ENCODE results near the gene SYTL4. TPM values are rescaled to one million over a fixed set of nuclear protein-coding genes. Genes with fewer than 3 reads are reported as not detected.
"Not testable (repeated sequence)": the region's sequence is repeated elsewhere in the genome, so short reads cannot be mapped to it uniquely, and the experiment has no call there.

Gene SYTL4
- total RNA-seq = 0.26 and 0.77 TPM in 2 replicates

DNA sequence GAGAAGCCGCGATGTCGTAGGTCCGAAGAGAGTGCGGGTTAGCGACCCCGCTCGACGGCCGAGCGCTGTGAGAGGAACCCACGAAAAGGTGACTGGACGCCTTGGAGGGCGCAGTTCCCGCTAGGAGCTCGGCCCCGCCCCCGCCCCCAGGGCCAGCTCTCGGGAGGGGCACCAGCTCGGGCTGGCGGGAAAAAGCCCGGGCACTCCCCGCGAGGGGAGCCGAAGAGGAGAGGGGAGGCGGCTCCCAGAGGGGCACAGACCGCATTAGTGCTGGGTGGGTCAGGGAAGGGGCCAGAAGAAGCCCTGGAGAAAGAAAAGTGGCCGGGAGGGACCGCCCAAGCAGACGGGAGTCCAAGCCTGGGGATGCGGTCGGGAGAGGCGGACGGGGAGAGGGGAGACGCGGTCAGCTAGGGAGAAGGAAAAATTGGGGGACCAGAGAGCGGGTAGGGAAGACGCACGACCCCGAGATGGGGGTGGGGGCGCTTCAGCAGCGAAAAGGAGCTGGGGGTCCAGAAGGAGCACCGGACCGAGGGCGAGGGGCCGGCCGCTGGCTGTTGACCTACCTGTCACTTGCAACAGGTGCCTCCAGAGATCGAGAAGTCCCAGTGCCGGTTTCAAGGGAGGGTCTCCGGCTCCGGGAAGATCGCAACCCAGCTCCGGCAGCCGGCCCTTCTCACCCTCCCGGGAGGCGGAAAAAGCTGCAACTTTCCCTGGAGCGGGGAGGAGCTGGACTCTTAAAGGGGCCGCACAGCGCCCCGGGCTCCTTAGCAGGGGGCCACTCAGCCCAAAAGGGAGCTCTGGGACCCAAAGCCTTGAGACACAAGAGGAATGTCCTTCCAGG lies at the start of gene SYTL4:
Gene SYTL4, minus strand, starts transcription at position 681 of the 841 bp plus-strand sequence. CDS start 30,084 bp downstream, outside the sequence.
- FAIRE-seq = no peak
- DNase-seq (ENCODE audit: low read depth) = no peak
- H3K27me3 ChIP-seq (ENCODE audit: control insufficient read depth, insufficient read depth, low read length) = no peaks in the 10 kb centered on the region
- no peak for TF ChIP-seq CTCF (IDR thresholded peaks at IDR 0.05; ENCODE audit: insufficient read depth, low read length, severe bottlenecking)
- peak within 1 kb of the TSS; percentile 55 for H3K4me3 ChIP-seq (ENCODE audit: low read depth, low read length)
- H3K36me3 ChIP-seq (ENCODE audit: control insufficient read depth, insufficient read depth, low read length) = no peaks in the 10 kb centered on the region

GRCh38 chrX:100769439-100769838 lies 37.5 kb upstream of the SYTL4 start:
- not testable (repeated sequence) for H3K4me3 ChIP-seq (ENCODE audit: low read depth, low read length); H3K36me3 ChIP-seq (ENCODE audit: control insufficient read depth, insufficient read depth, low read length); H3K27me3 ChIP-seq (ENCODE audit: control insufficient read depth, insufficient read depth, low read length); DNase-seq (ENCODE audit: low read depth); FAIRE-seq

DNA sequence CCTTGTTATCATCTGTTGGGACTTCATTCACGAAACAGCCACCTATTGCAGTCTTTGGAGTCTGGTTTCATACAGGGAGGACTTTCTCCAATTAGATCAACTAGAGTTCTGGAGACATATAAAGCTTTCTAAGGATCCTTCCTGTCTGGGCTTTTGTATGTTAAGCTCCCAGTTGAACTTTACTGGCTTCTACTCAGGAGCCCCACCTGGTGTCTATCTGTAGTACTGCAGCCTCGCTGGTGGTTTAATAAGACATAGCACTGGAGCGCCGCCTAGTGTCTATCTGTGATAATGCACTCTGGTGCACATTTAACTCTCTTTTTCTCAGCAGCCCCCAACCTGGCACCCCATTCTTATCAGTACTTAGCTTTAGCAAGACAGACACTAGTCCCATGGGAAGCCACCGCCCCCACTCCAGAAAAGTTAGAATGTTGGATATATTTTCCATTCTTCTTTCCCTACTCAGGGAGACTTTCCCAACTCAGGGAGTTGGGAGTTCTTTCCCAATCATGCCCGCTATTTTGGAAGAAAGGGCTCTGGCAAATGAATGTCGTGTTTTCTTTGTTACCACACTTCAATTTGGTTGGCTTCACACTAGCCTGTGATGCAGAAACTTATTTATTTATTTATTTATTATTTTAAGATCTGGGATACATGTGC lies 36.9 kb upstream of the SYTL4 start:
- peak; percentile 38 for DNase-seq (ENCODE audit: low read depth)
- Histone ChIP-seq H3K4me3 (ENCODE audit: low read depth, low read length) (no peak overlapping the region), H3K27me3 (ENCODE audit: control insufficient read depth, insufficient read depth, low read length) (no peaks in the 10 kb centered on the region), H3K36me3 (ENCODE audit: control insufficient read depth, insufficient read depth, low read length) (no peaks in the 10 kb centered on the region)
- peak; percentile 88 for TF ChIP-seq CTCF (IDR thresholded peaks at IDR 0.05; ENCODE audit: insufficient read depth, low read length, severe bottlenecking)
- FAIRE-seq = no peak

DNA sequence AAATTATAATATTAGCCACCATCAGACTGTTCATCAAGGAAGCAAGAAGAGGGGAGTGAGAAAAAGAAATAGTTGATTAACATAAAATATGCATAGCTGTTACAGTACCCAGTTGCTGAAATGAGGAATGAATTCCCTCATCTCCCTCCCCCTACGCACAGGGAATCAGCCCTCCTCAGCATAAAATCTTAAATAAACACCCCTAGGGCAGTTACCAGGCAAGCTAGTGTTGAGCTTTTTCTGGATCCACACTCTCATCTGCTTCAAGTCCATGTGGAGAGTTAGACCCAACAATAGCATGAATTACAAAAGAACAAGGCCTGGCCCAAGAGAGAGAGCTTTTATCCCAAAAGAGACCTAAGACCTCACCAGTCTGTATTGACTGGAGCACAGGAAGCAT lies 19.0 kb upstream of the SYTL4 start:
- H3K27me3 ChIP-seq (ENCODE audit: control insufficient read depth, insufficient read depth, low read length) = no peaks in the 10 kb centered on the region
- no peak for TF ChIP-seq CTCF (IDR thresholded peaks at IDR 0.05; ENCODE audit: insufficient read depth, low read length, severe bottlenecking)
- FAIRE-seq (no peak), DNase-seq (ENCODE audit: low read depth) (no peak)
- no peak overlapping the region for H3K4me3 ChIP-seq (ENCODE audit: low read depth, low read length)
- H3K36me3 ChIP-seq (ENCODE audit: control insufficient read depth, insufficient read depth, low read length) = no peaks in the 10 kb centered on the region

- FAIRE-seq (no peak), DNase-seq (ENCODE audit: low read depth) (peak; percentile 40)
- no peak for TF ChIP-seq CTCF (IDR thresholded peaks at IDR 0.05; ENCODE audit: insufficient read depth, low read length, severe bottlenecking)
- Histone ChIP-seq H3K27me3 (ENCODE audit: control insufficient read depth, insufficient read depth, low read length) (no peaks in the 10 kb centered on the region), H3K4me3 (ENCODE audit: low read depth, low read length) (no peak overlapping the region), H3K36me3 (ENCODE audit: control insufficient read depth, insufficient read depth, low read length) (no peaks in the 10 kb centered on the region)
Measured at GRCh38 chrX:100748108-100748507, 16.2 kb upstream of the SYTL4 start.

- FAIRE-seq = no peak
- TF ChIP-seq CTCF (IDR thresholded peaks at IDR 0.05; ENCODE audit: insufficient read depth, low read length, severe bottlenecking) = no peak
Measured at GRCh38 chrX:100747703-100748102, 15.8 kb upstream of the SYTL4 start.

More at GRCh38 chrX:100747703-100748102, 15.8 kb upstream of the SYTL4 start:
- no peak for DNase-seq (ENCODE audit: low read depth)
- Histone ChIP-seq H3K36me3 (ENCODE audit: control insufficient read depth, insufficient read depth, low read length) (no peaks in the 10 kb centered on the region), H3K4me3 (ENCODE audit: low read depth, low read length) (no peak overlapping the region), H3K27me3 (ENCODE audit: control insufficient read depth, insufficient read depth, low read length) (no peaks in the 10 kb centered on the region)
